GM12874 (cell line): ENCODE measurements around the gene ABR.

Experiments used
- TF ChIP-seq, protein P1 (sequence below): IDR thresholded peaks from 2 replicates; pipeline ENCODE4 v1.5.1; 2011; ENCODE audit warnings: low read depth, mild to moderate bottlenecking, control low read depth, low read length, moderate library complexity; ENCODE audit not compliant: insufficient read depth

The ABR gene

DNA sequence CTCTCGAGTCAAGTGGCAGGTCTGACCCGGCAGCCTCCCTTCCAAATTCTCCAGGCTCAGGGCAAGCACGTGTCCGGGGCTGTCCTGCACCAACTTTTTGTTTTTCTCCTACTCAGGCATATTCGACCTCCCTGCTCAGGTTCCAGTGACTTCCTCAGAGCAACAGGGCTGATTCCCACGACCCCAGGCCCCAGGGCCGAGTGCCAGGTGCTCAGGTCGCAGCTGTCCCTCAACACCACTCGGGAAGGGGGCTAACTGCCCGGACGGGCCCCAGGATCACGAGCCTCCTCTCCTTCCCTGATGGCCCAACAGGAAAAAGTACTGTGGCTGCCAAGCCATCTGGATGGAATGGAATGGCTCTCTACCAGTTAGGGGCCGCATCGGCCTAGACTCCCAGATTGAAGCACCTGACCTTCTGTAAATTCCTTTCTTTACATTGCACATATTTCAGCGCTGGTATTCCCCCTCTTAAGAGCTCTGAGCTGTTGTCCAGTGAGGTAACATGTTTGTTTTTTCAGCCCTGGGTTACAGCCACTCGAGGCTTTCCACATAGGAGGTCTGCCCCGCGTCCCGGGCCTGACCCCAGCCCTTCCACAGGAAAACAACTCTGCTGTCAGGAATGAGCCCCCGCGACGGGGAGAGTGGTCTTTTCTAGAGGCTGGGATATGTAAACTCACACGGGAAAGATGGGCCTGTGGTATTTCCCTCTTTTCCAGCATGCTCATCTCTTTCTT is 225.2 kb downstream of the ABR start:
- TF ChIP-seq, protein P1, sequence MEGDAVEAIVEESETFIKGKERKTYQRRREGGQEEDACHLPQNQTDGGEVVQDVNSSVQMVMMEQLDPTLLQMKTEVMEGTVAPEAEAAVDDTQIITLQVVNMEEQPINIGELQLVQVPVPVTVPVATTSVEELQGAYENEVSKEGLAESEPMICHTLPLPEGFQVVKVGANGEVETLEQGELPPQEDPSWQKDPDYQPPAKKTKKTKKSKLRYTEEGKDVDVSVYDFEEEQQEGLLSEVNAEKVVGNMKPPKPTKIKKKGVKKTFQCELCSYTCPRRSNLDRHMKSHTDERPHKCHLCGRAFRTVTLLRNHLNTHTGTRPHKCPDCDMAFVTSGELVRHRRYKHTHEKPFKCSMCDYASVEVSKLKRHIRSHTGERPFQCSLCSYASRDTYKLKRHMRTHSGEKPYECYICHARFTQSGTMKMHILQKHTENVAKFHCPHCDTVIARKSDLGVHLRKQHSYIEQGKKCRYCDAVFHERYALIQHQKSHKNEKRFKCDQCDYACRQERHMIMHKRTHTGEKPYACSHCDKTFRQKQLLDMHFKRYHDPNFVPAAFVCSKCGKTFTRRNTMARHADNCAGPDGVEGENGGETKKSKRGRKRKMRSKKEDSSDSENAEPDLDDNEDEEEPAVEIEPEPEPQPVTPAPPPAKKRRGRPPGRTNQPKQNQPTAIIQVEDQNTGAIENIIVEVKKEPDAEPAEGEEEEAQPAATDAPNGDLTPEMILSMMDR = no peak

DNA sequence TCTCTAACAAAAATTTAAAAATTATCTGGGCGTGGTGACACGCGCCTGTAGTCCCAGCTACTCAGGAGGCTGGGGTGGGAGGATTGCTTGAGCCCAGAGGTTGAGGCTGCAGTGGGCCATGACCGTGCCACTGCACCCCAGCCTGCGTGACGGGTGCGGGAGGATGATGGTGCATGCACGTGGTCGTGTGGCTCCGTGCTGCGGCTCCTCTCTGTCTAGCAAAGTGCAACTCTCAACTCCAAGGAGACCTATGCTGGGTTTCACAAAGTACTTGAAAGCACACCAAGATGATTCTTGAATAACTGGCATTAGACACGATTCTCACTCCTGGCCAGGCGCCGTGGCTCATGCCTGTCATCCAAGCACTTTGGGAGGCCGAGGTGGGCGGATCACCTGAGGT is 226.0 kb downstream of the ABR start:
- TF ChIP-seq, protein P1 = no peak
